Stimulated activated CD4-positive, alpha-beta T cell treated with anti-CD3 and anti-CD28 coated beads, Interleukin-2, amount 100 ng/mL, for 4 hours (primary cell): Measurements from ENCODE around the gene NCAM2.

Experiments used
- DNase-seq: peaks from one replicate; pipeline ENCODE4 v3.0.0-alpha.2; 2020; ENCODE audit warnings: low read depth

The NCAM2 gene

GRCh38 chr21:21028275-21028820, 30.1 kb downstream of the NCAM2 start:
- DNase-seq = no peak

GRCh38 chr21:21029164-21029563, 31.0 kb downstream of the NCAM2 start:
- DNase-seq = no peak

DNA sequence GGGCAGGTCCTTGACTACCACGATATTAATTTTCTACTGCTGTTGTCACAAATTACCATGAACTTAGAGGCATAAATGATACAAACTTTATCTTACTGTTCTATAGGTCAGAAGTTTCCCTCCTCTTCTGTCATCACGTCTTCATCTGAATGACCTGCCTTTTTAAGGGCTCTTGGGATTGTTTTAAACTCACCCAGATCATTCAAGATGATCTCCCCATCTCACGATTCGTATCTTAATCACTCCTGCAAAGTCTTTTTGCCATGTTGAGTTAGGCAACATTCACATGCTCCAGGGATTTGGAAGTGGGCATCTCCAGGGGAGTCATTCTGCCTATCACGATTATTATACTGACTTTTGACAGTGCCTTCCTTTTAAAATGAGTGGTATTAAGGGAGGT, 32.1 kb downstream of the NCAM2 start:
- no peak for DNase-seq

GRCh38 chr21:21034036-21034435, 35.8 kb downstream of the NCAM2 start:
- DNase-seq = no peak

DNA sequence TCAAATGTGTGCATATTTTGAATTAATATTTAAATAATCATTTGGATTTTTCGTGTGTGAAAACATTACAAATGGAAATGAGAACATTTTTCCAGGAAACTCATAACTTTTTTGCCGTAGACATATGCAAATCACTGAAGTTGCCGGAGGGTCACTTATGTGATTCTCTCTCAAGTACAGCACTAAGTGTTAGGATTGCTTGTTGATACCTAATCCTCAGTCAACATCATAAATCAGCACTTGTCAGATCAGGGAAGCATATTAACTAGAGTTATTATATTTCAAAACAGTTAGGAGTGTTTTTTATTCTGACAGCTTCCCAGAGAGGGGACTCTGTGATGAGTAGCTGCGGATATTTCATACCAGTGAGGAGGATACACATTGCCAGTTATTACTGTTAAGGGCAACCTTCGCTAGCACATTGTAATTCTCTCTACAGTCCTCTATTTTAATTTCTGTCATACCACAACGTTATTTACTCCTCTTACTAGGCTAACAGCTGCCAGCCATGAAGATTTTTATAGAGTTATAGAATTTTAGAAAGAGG, 41.5 kb downstream of the NCAM2 start:
- no peak for DNase-seq

DNA sequence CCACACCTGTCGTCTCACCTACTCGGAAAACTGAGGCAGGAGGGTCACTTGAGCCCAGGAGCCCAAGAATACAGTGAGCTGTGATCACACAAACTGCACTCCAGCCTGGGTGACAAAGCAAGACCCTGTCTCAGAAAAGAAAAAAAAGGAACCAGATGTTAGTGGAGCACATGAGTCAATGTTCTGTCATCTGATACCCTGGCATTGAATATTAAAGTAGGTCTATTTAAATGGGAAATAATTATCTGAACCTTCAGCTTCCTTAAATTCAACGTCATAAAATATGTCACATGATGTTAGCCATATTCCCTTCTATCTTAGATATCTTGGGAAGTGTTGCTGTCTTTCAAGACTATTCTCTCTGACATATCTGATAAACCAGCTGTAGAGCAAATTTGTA, 47.3 kb downstream of the NCAM2 start:
- DNase-seq = no peak

- no peak for DNase-seq
Measured at GRCh38 chr21:21046063-21046462, 47.9 kb downstream of the NCAM2 start.

DNA sequence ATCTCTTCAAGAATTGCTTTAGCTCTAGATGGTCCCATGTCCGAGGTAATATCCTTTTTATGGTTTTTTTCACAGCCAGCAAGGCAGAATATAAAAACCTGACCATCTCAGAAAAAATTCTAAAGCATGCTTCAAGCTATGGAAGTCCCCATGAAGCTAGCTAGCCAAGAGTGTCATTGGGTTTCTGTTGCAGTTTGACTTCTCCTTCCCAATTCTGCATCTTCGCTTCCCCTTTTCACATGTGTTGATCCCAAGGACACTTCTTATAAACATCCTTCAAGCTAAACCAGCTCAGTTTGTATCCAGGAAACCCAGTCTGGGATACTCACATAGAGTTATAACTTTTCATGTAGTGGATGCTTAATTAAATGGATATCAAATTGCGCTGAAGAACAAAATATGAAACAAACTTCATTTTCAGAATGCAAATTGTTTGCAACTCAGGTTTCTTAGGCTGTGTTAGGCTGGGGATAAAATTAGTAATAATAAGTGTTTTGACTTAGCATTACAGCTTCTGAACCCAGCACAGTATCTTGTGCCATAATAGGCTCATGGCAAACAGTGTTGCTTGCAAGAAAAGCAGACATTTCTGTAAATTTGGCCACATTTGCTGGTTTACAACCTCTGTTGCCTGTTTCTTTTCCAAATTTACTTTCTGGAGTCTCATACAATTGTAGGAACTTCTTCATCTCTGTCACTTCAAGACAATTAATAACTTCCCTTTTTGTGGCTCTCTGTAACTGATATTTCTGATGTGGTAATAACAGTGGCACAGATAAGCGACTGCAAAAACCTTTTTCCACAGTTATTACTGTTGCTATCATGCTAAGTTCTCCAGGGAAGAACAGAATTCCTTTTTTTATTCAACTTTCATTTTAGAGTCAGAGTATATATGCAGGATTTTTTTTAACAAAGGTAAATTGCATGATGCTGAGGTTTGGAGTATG, 53.2 kb downstream of the NCAM2 start:
- no peak for DNase-seq

- no peak for DNase-seq
Measured at GRCh38 chr21:21052672-21053071, 54.5 kb downstream of the NCAM2 start.

DNA sequence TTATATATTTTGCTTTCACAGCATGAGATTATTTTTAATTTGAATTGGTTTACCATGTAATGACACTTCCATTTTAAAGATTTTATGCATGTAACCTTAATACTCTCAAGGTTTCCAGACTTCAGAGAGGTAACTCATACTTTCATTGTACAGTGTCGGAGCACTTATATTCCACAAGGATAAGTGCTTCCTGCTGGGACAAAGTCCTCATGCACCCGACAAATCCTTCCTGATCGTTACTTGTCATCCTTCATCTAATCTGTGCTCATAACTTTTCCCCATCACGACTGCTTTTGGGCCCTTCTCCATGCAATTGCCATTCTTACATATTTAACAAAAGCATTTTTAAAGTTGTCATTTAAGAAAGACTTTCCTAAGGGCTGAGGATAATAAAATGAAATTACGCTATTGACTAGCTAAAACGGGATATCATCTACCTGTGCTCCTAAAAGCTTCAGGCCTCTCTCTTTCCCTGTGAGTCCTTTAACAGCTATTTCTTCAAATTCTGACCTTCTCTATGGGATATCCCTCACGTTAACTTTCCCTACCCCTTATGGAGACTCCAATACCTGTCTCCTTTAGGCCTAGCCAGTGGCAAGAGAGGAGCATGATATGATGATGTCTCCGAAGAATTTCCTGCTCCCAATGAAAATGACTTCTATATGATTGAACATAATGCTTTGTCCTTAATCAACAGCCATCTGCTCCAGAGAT, 59.3 kb downstream of the NCAM2 start:
- no peak for DNase-seq

DNA sequence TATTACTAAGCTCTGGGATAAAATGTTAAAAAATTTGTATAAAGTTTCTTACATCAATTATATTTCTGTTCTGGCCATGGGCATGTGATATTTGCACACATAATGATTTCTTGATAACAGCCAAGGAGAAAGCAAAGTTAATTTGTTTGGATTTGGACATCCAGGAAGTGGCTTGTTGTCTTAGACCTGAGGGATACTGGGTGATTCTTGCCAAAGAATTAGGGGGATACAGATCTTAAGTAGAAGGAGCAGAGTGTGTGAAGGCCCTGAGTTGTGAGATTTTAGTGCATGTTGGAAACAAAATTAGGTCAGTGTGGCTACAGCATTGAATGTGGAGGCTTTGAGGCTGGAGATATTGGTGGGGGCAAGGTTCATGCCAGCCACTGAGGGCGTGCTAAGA, 65.6 kb downstream of the NCAM2 start:
- no peak for DNase-seq

GRCh38 chr21:21064353-21064752, 66.1 kb downstream of the NCAM2 start:
- no peak for DNase-seq

DNA sequence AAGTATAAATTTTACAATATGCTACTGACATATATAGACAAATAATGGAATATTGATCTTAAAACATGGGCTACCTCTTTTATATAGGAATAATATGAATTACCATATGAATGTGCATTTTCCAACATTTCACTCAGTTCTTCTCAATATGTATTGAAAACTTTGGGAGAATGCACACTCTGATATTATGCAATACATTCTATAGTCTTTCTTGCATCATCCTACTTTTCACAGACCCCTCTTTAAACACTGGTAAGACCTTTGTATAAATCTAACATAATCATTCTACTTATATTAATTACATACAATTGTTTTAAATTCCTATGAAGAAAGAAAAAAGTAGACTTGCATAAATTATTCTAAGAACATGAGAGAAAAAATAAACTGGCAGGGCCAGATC, 69.2 kb downstream of the NCAM2 start:
- no peak for DNase-seq

- DNase-seq = no peak
Measured at GRCh38 chr21:21074305-21074704, 76.1 kb downstream of the NCAM2 start.

DNA sequence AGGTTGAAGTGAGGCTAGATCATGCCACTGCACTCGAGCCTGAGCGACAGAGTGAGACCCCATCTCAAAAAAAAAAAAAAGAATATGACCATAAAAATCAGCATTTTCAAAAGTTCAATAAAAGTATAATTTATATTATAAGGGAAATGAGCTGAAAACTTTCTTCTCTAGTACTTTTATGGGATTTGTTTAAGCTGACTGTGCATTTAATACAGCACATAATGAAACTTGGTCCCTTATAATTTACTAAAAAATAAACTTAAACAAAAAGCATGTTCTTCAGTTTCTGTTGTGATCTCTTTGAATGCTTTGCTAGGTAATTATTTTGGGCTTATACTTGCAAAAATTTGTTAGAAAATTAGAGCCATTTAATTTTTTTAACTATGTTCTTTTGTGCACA, 77.8 kb downstream of the NCAM2 start:
- DNase-seq = no peak

DNA sequence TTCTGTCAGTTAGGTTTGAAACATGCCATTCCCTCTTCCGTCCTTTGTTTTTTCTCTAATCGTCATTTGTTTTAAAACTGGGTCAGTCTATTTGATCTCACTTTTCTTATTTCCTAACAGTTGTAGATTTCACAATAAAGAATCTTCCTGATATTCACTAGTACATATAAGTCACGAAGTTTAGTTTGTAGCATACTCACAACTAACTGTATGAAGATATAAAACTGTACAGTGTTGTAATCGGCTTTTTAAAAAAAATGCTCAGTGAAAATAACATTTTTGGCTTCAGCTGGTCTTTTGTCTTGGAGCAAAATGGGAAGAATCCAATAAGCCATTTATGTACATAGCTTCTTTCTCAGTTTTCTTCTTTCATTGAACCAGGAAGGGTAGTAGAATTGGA, 78.3 kb downstream of the NCAM2 start:
- DNase-seq = no peak

GRCh38 chr21:21079646-21080045, 81.4 kb downstream of the NCAM2 start:
- no peak for DNase-seq

DNA sequence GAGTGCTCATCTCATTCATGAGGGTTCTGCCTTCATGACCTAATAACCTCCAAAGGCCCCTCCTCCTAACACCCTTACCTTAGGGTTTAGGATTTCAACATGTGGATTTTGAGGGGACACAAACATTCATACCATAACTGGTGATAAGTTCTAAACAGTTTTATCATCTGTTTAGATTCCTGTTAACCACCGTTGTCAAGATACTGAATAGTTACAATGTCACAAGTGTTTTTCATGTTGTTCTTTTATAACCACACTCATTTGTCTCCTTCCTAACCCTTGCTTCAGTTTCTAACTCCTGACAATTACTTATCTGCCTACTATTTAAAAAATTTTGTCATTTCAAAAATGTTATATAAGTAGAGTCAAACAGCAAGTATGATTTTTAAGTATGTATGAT, 86.0 kb downstream of the NCAM2 start:
- no peak for DNase-seq

- DNase-seq = no peak
Measured at GRCh38 chr21:21085206-21085605, 87.0 kb downstream of the NCAM2 start.

DNA sequence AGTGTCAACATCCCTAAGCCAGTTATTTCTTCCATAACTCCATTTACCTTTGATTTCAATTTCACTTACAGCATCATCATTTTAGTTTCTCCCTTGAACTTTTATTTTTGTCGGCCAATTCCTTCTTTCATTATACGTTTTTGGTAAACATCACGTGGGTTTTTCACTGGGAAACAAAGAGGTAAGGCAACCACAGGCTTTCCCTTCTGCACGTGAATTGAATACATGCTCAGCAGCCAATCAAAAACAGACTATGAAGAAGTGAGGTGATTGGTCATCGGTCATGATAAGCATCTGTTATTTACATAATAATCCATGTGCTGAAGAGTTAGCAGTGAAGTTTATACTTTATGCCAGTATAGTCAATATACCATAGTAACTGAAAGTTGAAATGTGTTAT, 98.7 kb downstream of the NCAM2 start:
- no peak for DNase-seq

DNA sequence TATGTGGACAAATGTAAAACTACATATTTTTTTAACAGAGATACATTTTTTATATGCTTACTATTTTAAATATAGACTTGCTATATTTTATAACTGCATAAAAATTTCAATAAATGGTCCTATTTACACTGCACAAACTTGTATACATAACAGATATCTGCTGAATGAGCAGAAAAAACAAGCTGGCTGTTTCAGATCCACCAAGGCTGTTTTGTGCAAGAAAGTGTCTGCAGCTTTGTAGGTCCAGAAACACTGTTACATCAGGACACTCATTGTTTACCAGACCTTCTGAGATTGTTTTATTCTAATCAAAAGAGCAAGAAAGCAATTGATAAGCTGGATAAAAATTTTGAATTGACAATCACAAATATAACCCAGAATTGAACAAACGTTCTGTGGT, 99.3 kb downstream of the NCAM2 start:
- no peak for DNase-seq

DNA sequence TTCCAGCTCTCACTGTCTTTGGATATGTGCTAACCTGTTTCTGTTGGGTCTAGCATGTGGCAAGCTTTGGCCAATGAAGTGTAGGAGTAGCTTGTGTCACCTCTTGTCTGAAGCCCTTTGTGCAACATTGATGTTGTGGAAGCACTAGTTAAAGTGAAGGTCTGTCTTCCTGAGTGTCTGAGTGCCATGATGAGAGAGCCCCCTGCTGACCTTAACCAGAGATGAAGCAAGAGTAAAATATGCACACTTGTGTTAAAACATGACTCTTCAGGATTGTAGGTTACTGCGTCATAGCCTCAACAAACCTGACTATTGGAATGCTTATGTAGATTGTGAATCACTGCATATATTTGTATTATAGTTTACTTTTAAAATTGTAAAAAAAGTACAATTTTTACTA, 103.7 kb downstream of the NCAM2 start:
- no peak for DNase-seq

DNA sequence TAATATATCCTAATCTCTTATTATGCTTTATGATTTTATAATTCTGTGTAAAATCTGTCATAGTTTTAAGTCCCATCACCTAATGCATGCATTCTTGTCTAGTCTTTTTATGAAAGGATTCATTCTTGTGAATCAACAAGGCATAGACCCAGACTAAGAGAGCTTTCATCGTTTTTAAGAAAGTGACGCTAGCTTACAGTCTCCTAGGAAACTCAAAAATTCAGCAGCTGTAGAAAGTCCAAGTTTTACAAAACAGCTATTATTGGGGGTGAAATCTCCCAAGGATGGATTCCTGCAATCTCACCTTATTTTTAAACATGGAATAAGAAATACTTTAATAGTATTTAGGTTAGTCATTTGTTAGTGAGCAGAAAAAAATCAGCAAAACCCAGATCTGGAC, 104.7 kb downstream of the NCAM2 start:
- no peak for DNase-seq
